ENCODE measurements around the gene CCDC27. TPM values are rescaled to one million over a fixed set of nuclear protein-coding genes. Genes with fewer than 3 reads are reported as not detected.
A peak's percentile ranks its signal among the peaks of the same experiment; 100 is the strongest.

The CCDC27 gene
- total and polyA plus RNA-seq, 2 of the 8 experiments (the other 6 are each of a cell fraction or from before 2014, with no cell fraction given), result 0.15 TPM; not detected in 1

DNA sequence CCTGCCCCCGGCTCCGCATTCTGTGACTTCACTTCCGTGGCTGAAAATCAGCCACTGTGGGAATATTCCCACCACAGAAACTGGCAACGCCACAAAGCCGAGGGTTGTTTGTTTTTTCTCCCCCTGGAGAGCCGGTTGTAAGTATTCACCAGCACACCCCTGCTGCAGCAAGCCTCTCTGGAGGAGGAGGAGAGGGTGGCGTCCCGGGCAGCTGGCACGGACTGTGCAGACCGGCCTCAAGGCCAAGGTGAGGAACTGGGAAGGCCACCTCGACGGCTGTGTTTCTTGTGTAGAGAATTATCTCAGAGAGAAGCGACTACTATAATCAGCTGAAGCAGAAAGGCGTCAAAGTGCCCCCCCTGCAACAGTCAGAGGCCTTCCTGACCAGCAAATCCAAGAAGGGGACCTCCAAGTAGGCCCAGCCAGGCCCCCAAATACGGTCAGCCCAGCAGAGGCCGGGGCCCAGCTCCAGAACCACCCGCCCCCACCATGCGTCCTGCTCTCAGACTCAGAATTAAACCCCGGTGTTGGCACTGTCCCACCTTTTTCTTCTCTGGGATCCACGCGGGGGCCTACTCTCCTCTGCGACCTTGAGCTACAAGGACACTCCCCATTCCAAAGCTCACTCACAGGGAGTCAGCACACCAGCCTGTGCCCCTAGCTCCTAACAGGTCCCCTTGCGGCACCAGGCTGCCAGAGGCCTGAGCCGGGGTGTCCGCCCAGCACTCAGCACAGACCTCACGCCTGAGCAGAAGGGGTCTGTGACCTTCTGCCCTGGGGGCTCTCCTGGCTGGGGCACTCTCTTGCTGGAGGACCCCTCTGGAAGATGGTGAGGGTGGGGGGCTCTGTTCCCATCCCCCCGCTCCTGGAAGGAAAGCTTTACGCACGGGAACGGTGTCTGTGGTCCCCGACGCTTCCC, 19.1 kb downstream of the CCDC27 start:
- WGBS, 2 experiments (ENCODE audit: extremely low coverage in 1 of 2, insufficient coverage in 1 of 2, insufficient read length in 1 of 2, insufficient replicate concordance in 2 of 2, low coverage in 1 of 2, low lambda C conversion rate in 2 of 2, missing lambda C conversion rate in 1 of 2), result 68% methylated on average over 32 of the region's 32 CpGs; no CpG with 5 or more reads in 1 of the 2 experiments
- FAIRE-seq, result no peak
- TF ChIP-seq TAF1 (IDR thresholded peaks at IDR 0.05; ENCODE audit: low read depth, low read length) (no peak), EZH2 (IDR thresholded peaks at IDR 0.05; ENCODE audit: low read depth, low read length, severe bottlenecking) (no peak), TBP (IDR thresholded peaks at IDR 0.05; ENCODE audit: low read depth, low read length) (no peak), RFX5 (IDR thresholded peaks at IDR 0.05; ENCODE audit: borderline replicate concordance, low read depth, low read length) (no peak), SRF (IDR thresholded peaks at IDR 0.05; ENCODE audit: low read depth, low read length) (no peak), EGR1 (IDR thresholded peaks at IDR 0.05; ENCODE audit: borderline replicate concordance, low read depth, low read length) (no peak), TCF12 (IDR thresholded peaks at IDR 0.05; ENCODE audit: low read depth, low read length) (no peak)
- no peaks in the 10 kb centered on the region for H3K79me2 ChIP-seq (ENCODE audit: control insufficient read depth in 1 of 2, insufficient read depth in 2 of 2, low read length in 2 of 2)
- no peak overlapping the region for H2BK20ac ChIP-seq (ENCODE audit: low read length)
- no peak overlapping the region for H3K23ac ChIP-seq (ENCODE audit: insufficient read length)
- H2BK120ac ChIP-seq (replicated peaks; ENCODE audit: low read depth, low read length), result no peak overlapping the region
- peak overlapping the region; percentile 45; the same call in 1 of the 2 replicates for H4K8ac ChIP-seq (ENCODE audit: extremely low read depth, insufficient read depth, low read length)
- ChIA-PET CTCF (ENCODE audit: partially characterized antibody) (interaction anchor here (0.9 to 1.1 kb wide), 4 partner anchors 14 to 23 kb away, joined by 3 to 5 read pairs (median 4); partner anchors contain the start of gene CCDC27), POLR2A (ENCODE audit: partially characterized antibody) (interaction anchor here (1.0 to 2.5 kb wide), 3 partner anchors 11 to 22 kb away, joined by 4 to 10 read pairs (median 7); partner anchors contain the start of gene CCDC27)
- H3K23me2 ChIP-seq (ENCODE audit: low read depth, low read length), result peaks cover 11% of the 10 kb centered on the region; the same call in 1 of the 2 replicates
- H3K9ac ChIP-seq (replicated peaks in 1 of 4; ENCODE audit: extremely low read depth in 1 of 4, low read depth in 3 of 4, low read length in 3 of 4), result peak overlapping the region in 2 of 4 experiments; percentile 23 to 29; a peak in 2 of 7 replicates
- no peak overlapping the region for H3K27ac ChIP-seq (ENCODE audit: low read depth, low read length)
- peaks cover 0 to 6% of the 10 kb centered on the region in 2 experiments for H4K20me1 ChIP-seq (replicated peaks in 1 of 2; ENCODE audit: control insufficient read depth in 1 of 2, insufficient read depth in 2 of 2, low read length in 2 of 2)
- H4K91ac ChIP-seq (replicated peaks; ENCODE audit: insufficient read length, low read length), result no peak overlapping the region
- no peak for DNase-seq (ENCODE audit: low read depth in 1 of 2, low spot score in 2 of 2)
- no peak overlapping the region for H3K14ac ChIP-seq (ENCODE audit: insufficient read length)
- H3K18ac ChIP-seq (ENCODE audit: extremely low read depth, low read length), result no peak overlapping the region; the same call in 1 of the 2 replicates
- no peak overlapping the region for H2BK12ac ChIP-seq (ENCODE audit: low read depth, low read length)
- H3K4me2 ChIP-seq (ENCODE audit: insufficient read depth in 1 of 2, low read depth in 2 of 2, low read length in 2 of 2), result peak overlapping the region; percentile 76 to 95
- peaks cover 0 to 34% (median 13%) of the 10 kb centered on the region in 4 experiments; a peak in 6 of 7 replicates for H3K4me1 ChIP-seq (replicated peaks in 1 of 4; ENCODE audit: control insufficient read depth in 3 of 4, insufficient read depth in 4 of 4, low read length in 3 of 4)
- H2AK5ac ChIP-seq (ENCODE audit: low read depth, low read length), result no peak overlapping the region
- no peaks in the 10 kb centered on the region for H3K79me1 ChIP-seq (ENCODE audit: low read depth, low read length)
- H3K9me3 ChIP-seq (ENCODE audit: insufficient read depth in 2 of 2, low read depth in 1 of 2, low read length in 1 of 2), result peaks cover 0 to 7% of the 10 kb centered on the region in 2 experiments; a peak in 1 of 4 replicates
- H2AFZ ChIP-seq (ENCODE audit: low read length), result peak overlapping the region; percentile 66; the same call in 1 of the 2 replicates
- no peak overlapping the region for H3K4ac ChIP-seq (replicated peaks; ENCODE audit: insufficient read length, low read depth, low read length)
- H3K4me3 ChIP-seq (ENCODE audit: extremely low read depth in 1 of 4, insufficient read depth in 2 of 4, low read depth in 3 of 4, low read length in 4 of 4), result peak overlapping the region; percentile 52 to 81 (median 54)
- no peak overlapping the region for H2BK5ac ChIP-seq (ENCODE audit: low read depth, low read length)
- no peaks in the 10 kb centered on the region; a peak in 1 of 7 replicates for H3K27me3 ChIP-seq (replicated peaks in 1 of 4; ENCODE audit: control insufficient read depth in 3 of 4, extremely low read depth in 1 of 4, insufficient read depth in 3 of 4, low read length in 3 of 4)
- no peak overlapping the region for H2BK15ac ChIP-seq (ENCODE audit: low read length)
- H4K5ac ChIP-seq (ENCODE audit: insufficient read length, low read depth, low read length), result no peak overlapping the region
- no peak overlapping the region for H3K56ac ChIP-seq (replicated peaks; ENCODE audit: insufficient read length, low read depth, low read length)
- no peaks in the 10 kb centered on the region for H3K36me3 ChIP-seq (ENCODE audit: control insufficient read depth in 2 of 4, insufficient read depth in 4 of 4, low read length in 3 of 4)

Data from H1 (cell line).